Thymus (tissue), 14 donors: Measurements from ENCODE around the gene SLC15A4. TPM values are rescaled to one million over a fixed set of nuclear protein-coding genes. Genes with fewer than 3 reads are reported as not detected.

Experiments
- DNase-seq, 9 donors: peaks; one replicate each; pipeline ENCODE4 v3.0.0-alpha.2; 2013; ENCODE audit warnings: low spot score in 9 of 9, low read depth in 6 of 9, missing footprints in 1 of 9
- H3K27ac ChIP-seq, 2 donors: one replicate each; pipeline ENCODE4 v1.5.1; 2013; ENCODE audit warnings: control low read depth in 1 of 2, low read depth in 1 of 2, low read length in 1 of 2, mild to moderate bottlenecking in 1 of 2, moderate library complexity in 1 of 2
- H3K27me3 ChIP-seq, 2 donors: one replicate each; pipeline ENCODE4 v1.5.1; 2013; ENCODE audit warnings: low read length in 1 of 2; ENCODE audit not compliant: control insufficient read depth in 2 of 2, insufficient read depth in 1 of 2
- H3K36me3 ChIP-seq, 2 donors: one replicate each; pipeline ENCODE4 v1.5.1; 2013; ENCODE audit warnings: low read length in 1 of 2, mild to moderate bottlenecking in 1 of 2, moderate library complexity in 1 of 2; ENCODE audit not compliant: control insufficient read depth in 2 of 2, insufficient read depth in 2 of 2
- H3K4me1 ChIP-seq, 2 donors: one replicate each; pipeline ENCODE4 v1.5.1; 2013; ENCODE audit warnings: low read length in 2 of 2; ENCODE audit not compliant: control insufficient read depth in 2 of 2, insufficient read depth in 2 of 2
- H3K4me3 ChIP-seq, 2 donors: one replicate each; pipeline ENCODE4 v1.5.1; 2013; ENCODE audit warnings: low read length in 2 of 2, control low read depth in 1 of 2, mild to moderate bottlenecking in 1 of 2
- H3K9me3 ChIP-seq, 2 donors: one replicate each; pipeline ENCODE4 v1.5.1; 2013; ENCODE audit warnings: low read length in 1 of 2, mild to moderate bottlenecking in 1 of 2; ENCODE audit not compliant: control insufficient read depth in 2 of 2, insufficient read depth in 1 of 2
- WGBS: extraction: QIAGEN DNeasy Blood & Tissue Kit; methylation state at CpG from one replicate; pipeline ENCODE4 v1.1.7; 2013; 5-methylcytosine and 5-hydroxymethylcytosine counted together
- long read RNA-seq, 10 donors: transcript quantifications; one replicate each; lab custom pipeline, GENCODE V29; 2026
- polyA plus RNA-seq: library from polyadenylated mRNA; stranded (reverse); fragments of 200-250 nt; gene quantifications from one replicate; pipeline ENCODE4 v1.2.3, GENCODE V29; 2013
- total RNA-seq: library from RNA; stranded (reverse); fragments of 120-200 nt; gene quantifications from one replicate; pipeline ENCODE4 v1.2.4, GENCODE V29; 2013
- donor health status: healthy.

Gene SLC15A4
- 13.4 TPM for total RNA-seq
- polyA plus RNA-seq, result 24.7 TPM
- long read RNA-seq, donor 1, partial matches to known transcripts, result 0 of 1 reads
- long read RNA-seq, donor 1, other reads (novel, unspliced or antisense), result 0 of 1 reads
- long read RNA-seq, donor 2, result 0 reads
- long read RNA-seq, donor 3, partial matches to known transcripts, result 0 of 8 reads
- long read RNA-seq, donor 3, other reads (novel, unspliced or antisense), result 0 of 8 reads
- long read RNA-seq, donor 4, partial matches to known transcripts, result 0 of 2 reads
- long read RNA-seq, donor 4, other reads (novel, unspliced or antisense), result 0 of 2 reads
- long read RNA-seq, donor 5, transcript SLC15A4-201 (8 exons, 2,779 nt), result major isoform, 8 of 11 reads
- long read RNA-seq, donor 5, partial matches to known transcripts, result 0 of 11 reads
- long read RNA-seq, donor 5, other reads (novel, unspliced or antisense), result 0 of 11 reads
- long read RNA-seq, donor 6, transcript SLC15A4-201 (8 exons, 2,779 nt), result major isoform, 5 of 8 reads
- long read RNA-seq, donor 6, partial matches to known transcripts, result 0 of 8 reads
- long read RNA-seq, donor 6, other reads (novel, unspliced or antisense), result 0 of 8 reads
- long read RNA-seq, donor 7, transcript SLC15A4-201 (8 exons, 2,779 nt), result major isoform, 6 of 10 reads
- long read RNA-seq, donor 7, partial matches to known transcripts, result 0 of 10 reads
- long read RNA-seq, donor 7, other reads (novel, unspliced or antisense), result 0 of 10 reads
- long read RNA-seq, donor 8, result 0 reads
- long read RNA-seq, donor 9, transcript SLC15A4-201 (8 exons, 2,779 nt), result major isoform, 5 of 5 reads
- long read RNA-seq, donor 9, partial matches to known transcripts, result 0 of 5 reads
- long read RNA-seq, donor 9, other reads (novel, unspliced or antisense), result 0 of 5 reads
- long read RNA-seq, donor 10, partial matches to known transcripts, result 0 of 3 reads
- long read RNA-seq, donor 10, other reads (novel, unspliced or antisense), result 0 of 3 reads

GRCh38 chr12:128823916-128824839, at the start of gene SLC15A4:
Gene SLC15A4 (minus strand): TSS chr12:128823958. CDS start chr12:128823943, 15 bp downstream.
- peak within 1 kb of the TSS; percentile 58 to 89 for H3K27ac ChIP-seq
- peak within 1 kb of the TSS; percentile 84 to 89 for H3K4me3 ChIP-seq
- H3K36me3 ChIP-seq, result peaks cover 0 to 5% of the 10 kb centered on the region in 2 donors
- peaks cover 22 to 32% of the 10 kb centered on the region in 2 donors for H3K4me1 ChIP-seq
- no peaks in the 10 kb centered on the region for H3K27me3 ChIP-seq
- DNase-seq, result peak; percentile 62 to 95 (median 86)
- no peaks in the 10 kb centered on the region for H3K9me3 ChIP-seq
- 8% methylated on average over 63 of the region's 63 CpGs for WGBS

- WGBS, result 94% methylated on average over 5 of the region's 5 CpGs
- Histone ChIP-seq H3K27ac (no peak overlapping the region), H3K4me3 (no peak overlapping the region), H3K36me3 (no peaks in the 10 kb centered on the region), H3K9me3 (no peaks in the 10 kb centered on the region), H3K4me1 (no peaks in the 10 kb centered on the region), H3K27me3 (no peaks in the 10 kb centered on the region)
- DNase-seq, result no peak
These were observed 48.5 kb upstream of the SLC15A4 start for GRCh38 chr12:128872303-128872702.

- Histone ChIP-seq H3K36me3 (no peaks in the 10 kb centered on the region), H3K27me3 (no peaks in the 10 kb centered on the region), H3K27ac (no peak overlapping the region), H3K4me1 (no peaks in the 10 kb centered on the region), H3K9me3 (no peaks in the 10 kb centered on the region), H3K4me3 (no peak overlapping the region)
- no peak for DNase-seq
- WGBS, result 40% methylated on average over 2 of the region's 2 CpGs
These were observed 47.7 kb upstream of the SLC15A4 start for GRCh38 chr12:128871516-128871892.

DNA sequence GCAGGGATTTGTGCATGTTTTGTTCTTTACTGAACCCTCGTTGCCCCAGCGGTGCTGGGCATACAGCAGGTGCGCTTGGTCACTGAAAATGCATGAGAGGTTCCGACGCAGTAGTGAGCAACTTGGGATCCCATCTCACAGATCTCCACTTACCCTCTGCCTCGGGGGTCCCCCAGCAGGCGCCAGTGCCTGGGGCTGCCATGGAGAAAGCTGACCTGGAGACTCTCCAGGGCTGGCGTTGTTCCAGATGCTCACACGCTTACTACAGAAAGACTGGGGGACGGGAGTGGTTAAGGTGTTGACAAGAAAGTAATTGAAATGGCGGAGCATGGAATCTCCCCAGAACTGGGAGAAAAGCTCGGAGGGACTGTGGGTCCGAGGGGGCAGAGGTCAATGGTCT, 43.7 kb upstream of the SLC15A4 start:
- Histone ChIP-seq H3K9me3 (no peaks in the 10 kb centered on the region), H3K27me3 (no peaks in the 10 kb centered on the region), H3K36me3 (no peaks in the 10 kb centered on the region), H3K4me3 (no peak overlapping the region), H3K4me1 (no peaks in the 10 kb centered on the region), H3K27ac (no peak overlapping the region)
- DNase-seq, result no peak
- WGBS, result 95% methylated on average over 13 of the region's 13 CpGs

DNA sequence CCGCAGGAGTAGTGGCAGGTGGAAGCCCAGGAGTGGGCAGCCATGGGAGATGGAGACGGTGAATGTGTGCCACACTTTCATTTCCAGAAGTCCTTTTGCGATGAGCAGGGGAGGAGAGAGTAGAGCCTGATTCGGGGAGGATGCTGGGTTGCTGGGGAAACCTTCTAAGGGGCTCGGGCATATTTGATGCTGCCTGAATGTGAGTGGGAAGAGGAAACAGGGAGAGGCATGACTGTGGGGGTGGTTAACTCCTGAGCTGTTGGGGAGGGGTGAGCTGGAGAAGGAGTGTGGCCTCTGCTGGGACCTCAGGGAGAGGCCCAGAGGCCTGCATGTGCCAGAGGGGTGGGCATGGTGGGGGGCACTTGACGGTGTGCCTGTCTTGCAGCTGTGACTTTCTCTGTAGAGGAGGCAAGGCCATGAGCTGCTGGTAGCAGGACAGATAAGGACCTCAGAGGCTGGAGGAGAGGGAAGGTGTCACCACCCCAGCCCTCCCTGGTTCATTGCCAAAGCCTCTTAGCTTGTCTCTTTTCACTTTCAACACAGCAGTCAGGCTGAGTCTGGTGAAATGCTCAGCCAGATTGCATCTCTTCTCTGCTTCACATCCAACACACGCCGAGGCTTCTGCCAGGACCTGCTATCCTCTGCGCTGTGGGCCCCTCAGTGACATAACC, 40.9 kb upstream of the SLC15A4 start:
- H3K36me3 ChIP-seq, result no peaks in the 10 kb centered on the region
- no peak overlapping the region for H3K27ac ChIP-seq
- no peaks in the 10 kb centered on the region for H3K27me3 ChIP-seq
- WGBS, result 87% methylated on average over 9 of the region's 9 CpGs
- no peak for DNase-seq
- no peaks in the 10 kb centered on the region for H3K9me3 ChIP-seq
- H3K4me3 ChIP-seq, result no peak overlapping the region
- no peaks in the 10 kb centered on the region for H3K4me1 ChIP-seq

DNA sequence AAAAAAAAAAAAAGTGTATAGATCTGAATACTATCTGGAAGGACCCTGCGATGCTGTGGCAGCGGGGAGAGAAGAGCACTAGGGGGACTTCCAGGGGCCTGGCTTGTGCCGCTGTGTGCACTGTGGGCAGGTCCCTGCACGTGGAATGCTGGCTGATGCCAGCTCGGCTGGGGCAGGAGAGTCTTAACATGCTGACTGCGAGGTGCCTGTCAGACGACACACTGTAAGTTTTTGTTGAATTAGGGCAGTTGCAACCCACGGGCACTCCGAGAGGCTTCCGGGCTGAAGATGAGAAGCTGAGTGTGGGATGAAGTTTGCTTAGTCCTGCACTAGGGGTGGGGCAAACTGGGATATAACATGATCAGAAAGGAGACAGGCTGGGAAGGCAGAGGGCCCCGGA, 40.2 kb upstream of the SLC15A4 start:
- no peaks in the 10 kb centered on the region for H3K27me3 ChIP-seq
- no peaks in the 10 kb centered on the region for H3K4me1 ChIP-seq
- 78% methylated on average over 11 of the region's 11 CpGs for WGBS
- H3K9me3 ChIP-seq, result no peaks in the 10 kb centered on the region
- no peak overlapping the region for H3K27ac ChIP-seq
- H3K36me3 ChIP-seq, result no peaks in the 10 kb centered on the region
- H3K4me3 ChIP-seq, result no peak overlapping the region
- DNase-seq, result no peak

GRCh38 chr12:128861226-128862016, 37.7 kb upstream of the SLC15A4 start:
- H3K4me1 ChIP-seq, result no peaks in the 10 kb centered on the region
- H3K27me3 ChIP-seq, result no peaks in the 10 kb centered on the region
- H3K36me3 ChIP-seq, result no peaks in the 10 kb centered on the region
- H3K9me3 ChIP-seq, result no peaks in the 10 kb centered on the region
- DNase-seq, result no peak
- H3K4me3 ChIP-seq, result no peak overlapping the region
- H3K27ac ChIP-seq, result no peak overlapping the region
- WGBS, result 85% methylated on average over 15 of the region's 15 CpGs

DNA sequence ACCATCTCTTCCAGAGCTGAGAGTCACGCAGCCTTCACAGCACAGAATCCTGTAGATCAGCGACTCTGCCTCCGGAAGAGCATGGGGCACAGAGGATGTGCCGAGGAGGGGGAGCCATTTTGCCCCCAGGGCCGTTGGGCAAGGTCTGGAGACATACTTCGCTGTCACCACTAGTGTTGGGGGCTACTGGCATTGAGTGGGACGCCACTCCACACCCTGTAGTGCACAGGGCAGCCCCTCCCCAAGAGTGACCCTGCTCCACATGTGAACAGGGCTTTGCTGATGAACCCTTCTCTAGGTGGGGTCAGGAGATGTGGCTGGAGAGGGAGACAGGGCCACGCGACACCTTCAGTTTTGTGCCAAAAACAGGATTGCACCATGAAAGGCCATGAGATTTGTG, 35.6 kb upstream of the SLC15A4 start:
- no peaks in the 10 kb centered on the region for H3K36me3 ChIP-seq

More for the DNA sequence above, 35.6 kb upstream of the SLC15A4 start:
- no peaks in the 10 kb centered on the region for H3K9me3 ChIP-seq
- H3K27ac ChIP-seq, result no peak overlapping the region
- no peaks in the 10 kb centered on the region for H3K4me1 ChIP-seq
- no peak for DNase-seq
- H3K4me3 ChIP-seq, result no peak overlapping the region
- 89% methylated on average over 9 of the region's 9 CpGs for WGBS
- peaks cover 5 to 12% of the 10 kb centered on the region in 2 donors for H3K27me3 ChIP-seq
